Omental fat pad (tissue), 4 donors: ENCODE data around the gene TRIM66. TPM values are rescaled to one million over a fixed set of nuclear protein-coding genes. Genes with fewer than 3 reads are reported as not detected.

Experiments used
- ATAC-seq: fragments of 150-250 bp; one replicate; pipeline ENCODE4 v1.9.1; 2016; ENCODE audit warnings: mild to moderate bottlenecking, moderate library complexity; ENCODE audit not compliant: low FRiP score
- DNase-seq: peaks from one replicate; pipeline ENCODE4 v3.0.0-alpha.2; 2019; ENCODE audit warnings: low spot score
- total RNA-seq, 4 donors: library from RNA; depleted of rRNA; stranded (reverse); fragments of >200 nt; gene quantifications; one replicate each; pipeline ENCODE4 v1.1.0, GENCODE V29; 2016
- TF ChIP-seq, protein P1 (sequence below), 3 donors: fragments of 450-650 bp; IDR thresholded peaks; one replicate each; pipeline ENCODE4 v1.5.1; 2016 to 2017; ENCODE audit warnings: antibody characterized with exemption in 3 of 3, mild to moderate bottlenecking in 3 of 3, moderate library complexity in 2 of 3

The TRIM66 gene
- total RNA-seq, 4 donors from 2014 or later = 3.7 to 11.3 (median 5.1) TPM

DNA sequence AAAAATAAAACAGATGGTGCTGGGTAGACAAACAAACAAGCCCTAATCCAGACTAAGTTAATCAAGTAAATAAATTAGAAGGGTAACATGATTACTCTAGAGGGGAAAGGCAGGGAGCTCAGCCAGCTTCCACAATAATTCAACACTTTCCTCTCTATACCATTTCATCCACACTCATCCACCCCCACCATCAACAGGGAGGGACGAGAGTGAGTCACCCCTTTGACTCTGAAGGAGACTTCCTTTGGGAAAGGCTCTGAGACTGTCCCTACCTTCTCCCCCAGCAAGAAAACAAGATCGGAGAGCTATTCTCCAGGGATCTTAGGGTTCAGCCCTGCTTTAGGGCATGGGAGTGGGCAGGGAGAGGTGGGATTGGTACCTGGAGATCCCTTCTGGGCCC is 33.1 kb downstream of the TRIM66 start:
- ATAC-seq (no peak), DNase-seq (no peak)
- TF ChIP-seq, protein P1, sequence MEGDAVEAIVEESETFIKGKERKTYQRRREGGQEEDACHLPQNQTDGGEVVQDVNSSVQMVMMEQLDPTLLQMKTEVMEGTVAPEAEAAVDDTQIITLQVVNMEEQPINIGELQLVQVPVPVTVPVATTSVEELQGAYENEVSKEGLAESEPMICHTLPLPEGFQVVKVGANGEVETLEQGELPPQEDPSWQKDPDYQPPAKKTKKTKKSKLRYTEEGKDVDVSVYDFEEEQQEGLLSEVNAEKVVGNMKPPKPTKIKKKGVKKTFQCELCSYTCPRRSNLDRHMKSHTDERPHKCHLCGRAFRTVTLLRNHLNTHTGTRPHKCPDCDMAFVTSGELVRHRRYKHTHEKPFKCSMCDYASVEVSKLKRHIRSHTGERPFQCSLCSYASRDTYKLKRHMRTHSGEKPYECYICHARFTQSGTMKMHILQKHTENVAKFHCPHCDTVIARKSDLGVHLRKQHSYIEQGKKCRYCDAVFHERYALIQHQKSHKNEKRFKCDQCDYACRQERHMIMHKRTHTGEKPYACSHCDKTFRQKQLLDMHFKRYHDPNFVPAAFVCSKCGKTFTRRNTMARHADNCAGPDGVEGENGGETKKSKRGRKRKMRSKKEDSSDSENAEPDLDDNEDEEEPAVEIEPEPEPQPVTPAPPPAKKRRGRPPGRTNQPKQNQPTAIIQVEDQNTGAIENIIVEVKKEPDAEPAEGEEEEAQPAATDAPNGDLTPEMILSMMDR (IDR thresholded peaks at IDR 0.05) = no peak

DNA sequence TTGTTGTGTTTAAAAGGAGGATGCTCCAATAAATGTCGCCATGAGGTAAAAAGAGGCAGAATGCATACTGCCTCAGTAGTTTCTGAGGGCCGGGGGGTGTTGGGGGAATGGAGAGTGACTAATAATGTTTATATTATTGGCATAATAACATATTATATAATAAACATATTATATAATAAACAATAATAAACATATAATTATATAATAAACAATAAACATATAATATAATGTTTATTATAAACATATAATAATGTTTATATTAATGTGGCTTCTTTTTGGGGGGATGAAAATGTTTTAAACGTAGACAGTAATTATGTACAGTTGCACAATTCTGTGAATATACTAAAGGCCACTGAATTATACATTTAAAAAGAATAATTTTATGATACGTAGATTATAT is 35.6 kb downstream of the TRIM66 start:
- DNase-seq (no peak), ATAC-seq (no peak)
- TF ChIP-seq, protein P1 (IDR thresholded peaks at IDR 0.05) = no peak

DNA sequence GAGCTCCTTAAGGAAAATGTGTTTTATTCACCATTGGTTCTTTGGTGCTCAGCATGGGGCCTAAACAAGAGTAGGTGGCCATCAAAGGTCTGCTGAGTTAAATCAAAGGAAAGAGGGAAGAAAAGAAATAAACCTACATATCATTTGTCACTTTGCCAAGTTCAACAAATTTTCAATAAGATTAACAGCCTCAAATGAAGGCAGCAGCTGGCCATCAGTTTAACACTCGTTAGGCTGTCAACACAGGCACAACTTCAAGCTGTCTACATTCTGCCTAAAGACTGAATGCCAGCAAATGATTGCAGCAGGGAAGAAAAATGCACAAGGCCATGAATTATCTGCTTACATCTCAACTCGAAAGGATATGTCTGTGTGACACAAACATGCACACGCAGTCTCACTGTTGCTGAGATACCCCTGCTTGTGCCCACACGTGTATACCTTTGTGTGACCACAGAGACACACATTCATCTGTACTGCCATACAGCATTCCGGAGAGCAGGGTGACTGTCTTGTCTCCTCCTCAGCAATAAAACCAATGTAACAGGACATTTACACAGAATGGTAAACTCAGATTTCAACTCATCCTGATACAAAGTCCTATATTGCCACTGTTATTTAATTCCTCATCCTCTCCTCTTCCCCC is 40.1 kb downstream of the TRIM66 start:
- TF ChIP-seq, protein P1 (IDR thresholded peaks at IDR 0.05) = no peak
- ATAC-seq (no peak), DNase-seq (no peak)

DNA sequence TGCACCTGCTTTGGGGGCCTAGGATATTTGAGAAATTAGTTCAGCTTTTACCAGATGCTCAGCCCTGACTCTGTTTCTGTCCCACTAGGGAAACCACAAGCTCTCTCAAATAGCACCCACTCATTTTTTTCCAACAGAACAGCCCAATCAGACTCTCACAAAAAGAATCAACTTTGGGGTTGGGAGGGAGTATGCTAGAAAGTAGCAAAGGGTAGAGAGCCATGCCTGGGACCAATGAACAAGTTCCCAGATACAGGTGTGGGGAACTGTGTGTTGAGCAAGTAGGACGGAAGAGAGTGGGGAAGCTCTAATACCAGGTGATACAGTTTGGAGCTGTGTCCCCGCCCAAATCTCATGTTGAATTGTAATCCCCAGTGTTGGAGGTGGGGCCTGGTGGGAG is 41.1 kb downstream of the TRIM66 start:
- ATAC-seq = no peak
- TF ChIP-seq, protein P1 (IDR thresholded peaks at IDR 0.05) = no peak

DNA sequence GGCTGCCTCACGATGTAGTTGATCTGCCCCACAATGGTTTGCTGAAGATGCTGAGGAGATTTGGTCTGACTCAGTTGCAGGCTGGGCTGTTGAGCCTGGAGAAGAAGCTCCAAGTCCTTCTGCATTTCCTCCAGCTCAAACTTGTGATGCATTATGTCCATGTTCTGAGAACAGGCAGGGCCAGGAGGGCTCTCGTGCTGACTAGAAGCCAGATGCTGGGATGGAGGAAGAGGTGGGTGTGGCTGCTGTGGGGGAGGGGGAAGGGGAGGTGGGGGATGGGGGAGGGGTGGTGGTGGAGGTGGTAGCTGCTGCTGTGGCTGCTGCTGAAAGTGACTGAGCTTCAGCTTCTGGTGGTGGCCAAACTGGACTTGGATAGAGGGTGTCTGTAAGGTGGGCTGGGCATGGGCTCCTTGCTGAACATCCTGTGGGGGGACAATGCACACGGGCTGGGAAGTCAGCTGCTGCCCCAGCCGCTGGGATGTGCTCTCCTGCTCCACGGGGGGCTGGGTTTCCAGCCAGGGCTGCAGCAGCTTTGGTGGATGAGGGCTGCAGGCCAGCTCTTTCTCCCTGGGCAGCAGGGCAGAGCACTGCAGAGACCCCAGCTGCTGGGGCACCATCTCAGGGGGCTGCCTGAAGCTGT is 42.1 kb downstream of the TRIM66 start:
- DNase-seq = no peak
- ATAC-seq = no peak
- TF ChIP-seq, protein P1 (IDR thresholded peaks at IDR 0.05) = no peak

More for the DNA sequence above, 41.1 kb downstream of the TRIM66 start:
- no peak for DNase-seq

DNA sequence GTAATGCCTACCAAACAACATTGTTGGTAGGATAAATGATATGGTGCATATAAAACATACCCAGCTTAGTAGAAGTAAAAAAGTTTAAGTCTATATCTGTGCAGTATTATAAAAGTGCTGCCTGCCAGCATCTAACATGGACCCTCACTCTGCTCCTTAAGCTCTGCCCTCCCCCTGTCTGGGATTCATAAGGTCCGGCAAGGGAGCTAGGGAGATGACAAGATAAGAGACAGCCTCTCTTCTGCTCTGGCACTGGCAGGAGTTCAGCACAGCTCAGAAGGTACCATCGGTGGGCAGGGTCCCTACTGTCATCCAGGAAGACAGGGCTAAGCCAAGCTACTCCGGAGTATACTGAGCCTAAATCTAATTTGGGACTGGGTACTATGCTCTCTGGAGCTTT is 42.8 kb downstream of the TRIM66 start:
- DNase-seq (no peak), ATAC-seq (no peak)
- TF ChIP-seq, protein P1 (IDR thresholded peaks at IDR 0.05) = no peak

DNA sequence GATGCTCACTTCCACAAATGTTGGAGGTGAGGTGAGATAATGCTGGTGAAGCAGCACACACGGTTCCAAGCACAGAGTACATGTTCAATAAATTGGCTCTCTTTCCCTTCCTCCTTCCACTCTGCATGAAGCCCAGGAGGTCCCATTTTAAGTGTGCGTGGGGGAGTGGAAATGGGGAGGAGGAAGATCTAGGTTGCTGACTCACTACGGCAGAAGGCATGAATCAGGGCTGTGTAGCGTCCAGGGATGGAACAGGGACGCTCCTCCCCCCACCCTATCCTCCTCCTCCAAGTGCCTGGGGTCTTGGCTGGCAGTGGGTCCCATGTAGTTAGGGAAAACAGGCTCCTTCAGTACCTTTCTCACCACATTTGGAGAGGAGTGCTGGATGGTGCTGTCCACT is 44.2 kb downstream of the TRIM66 start:
- TF ChIP-seq, protein P1 (IDR thresholded peaks at IDR 0.05) = no peak
- ATAC-seq = no peak
- DNase-seq = no peak
